ENCODE measurements around the gene ROBO1.
A peak's percentile ranks its signal among the peaks of the same experiment; 100 is the strongest.

ROBO1 gene

GRCh38 chr3:78937475-78937874, 830.3 kb downstream of the ROBO1 start:
- no peak for DNase-seq (ENCODE audit: low read depth)
- TF ChIP-seq CTCF (conservative IDR thresholded peaks at IDR 0.05; ENCODE audit: control insufficient read depth, insufficient read depth, low read depth, low read length), result no peak
- H3K4me3 ChIP-seq (ENCODE audit: control insufficient read depth, low read depth, low read length), result no peak overlapping the region

- no peak for TF ChIP-seq CTCF (conservative IDR thresholded peaks at IDR 0.05; ENCODE audit: control insufficient read depth, insufficient read depth, low read depth, low read length)
- DNase-seq (ENCODE audit: low read depth), result no peak
- H3K4me3 ChIP-seq (ENCODE audit: control insufficient read depth, low read depth, low read length), result no peak overlapping the region
These were observed 840.0 kb downstream of the ROBO1 start for GRCh38 chr3:78927759-78928158.

GRCh38 chr3:78926523-78926922, 841.3 kb downstream of the ROBO1 start:
- peak; percentile 22 for DNase-seq (ENCODE audit: low read depth)
- TF ChIP-seq CTCF (conservative IDR thresholded peaks at IDR 0.05; ENCODE audit: control insufficient read depth, insufficient read depth, low read depth, low read length), result no peak

GRCh38 chr3:78924711-78925110, 843.1 kb downstream of the ROBO1 start:
- no peak for TF ChIP-seq CTCF (conservative IDR thresholded peaks at IDR 0.05; ENCODE audit: control insufficient read depth, insufficient read depth, low read depth, low read length)
- no peak for DNase-seq (ENCODE audit: low read depth)
- H3K4me3 ChIP-seq (ENCODE audit: control insufficient read depth, low read depth, low read length), result no peak overlapping the region

More at GRCh38 chr3:78926523-78926922, 841.3 kb downstream of the ROBO1 start:
- H3K4me3 ChIP-seq (ENCODE audit: control insufficient read depth, low read depth, low read length), result no peak overlapping the region

- H3K4me3 ChIP-seq (ENCODE audit: control insufficient read depth, low read depth, low read length), result no peak overlapping the region
- peak; percentile 91 for DNase-seq (ENCODE audit: low read depth)
- TF ChIP-seq CTCF (conservative IDR thresholded peaks at IDR 0.05; ENCODE audit: control insufficient read depth, insufficient read depth, low read depth, low read length), result no peak
These were observed 848.6 kb downstream of the ROBO1 start for GRCh38 chr3:78919021-78919755.

GRCh38 chr3:78918361-78919020, 849.3 kb downstream of the ROBO1 start:
- peak; percentile 28 for DNase-seq (ENCODE audit: low read depth)
- no peak overlapping the region for H3K4me3 ChIP-seq (ENCODE audit: control insufficient read depth, low read depth, low read length)
- TF ChIP-seq CTCF (conservative IDR thresholded peaks at IDR 0.05; ENCODE audit: control insufficient read depth, insufficient read depth, low read depth, low read length), result no peak
